Fibroblast of villous mesenchyme (primary cell): ENCODE data around the gene TUBE1. TPM values are rescaled to one million over a fixed set of nuclear protein-coding genes. Genes with fewer than 3 reads are reported as not detected.

Source experiments
- DNase-seq: peaks from one replicate; pipeline ENCODE4 v3.0.0-alpha.2; 2010; ENCODE audit warnings: low read depth
- H3K4me3 ChIP-seq: 2 replicates; pipeline ENCODE4 v1.5.1; 2011; ENCODE audit warnings: low read depth, mild to moderate bottlenecking, low read length
- CTCF ChIP-seq: IDR thresholded peaks from 2 replicates; pipeline ENCODE4 v1.5.1; 2012; ENCODE audit warnings: low read depth, mild to moderate bottlenecking, low read length; ENCODE audit not compliant: insufficient read depth
- total RNA-seq: library from RNA; depleted of rRNA; stranded (reverse); fragments of >200 nt; gene quantifications from 2 replicates; pipeline ENCODE4 v1.2.3, GENCODE V29; 2012

The TUBE1 gene
- total RNA-seq, 1 donor = 31.5 TPM

DNA sequence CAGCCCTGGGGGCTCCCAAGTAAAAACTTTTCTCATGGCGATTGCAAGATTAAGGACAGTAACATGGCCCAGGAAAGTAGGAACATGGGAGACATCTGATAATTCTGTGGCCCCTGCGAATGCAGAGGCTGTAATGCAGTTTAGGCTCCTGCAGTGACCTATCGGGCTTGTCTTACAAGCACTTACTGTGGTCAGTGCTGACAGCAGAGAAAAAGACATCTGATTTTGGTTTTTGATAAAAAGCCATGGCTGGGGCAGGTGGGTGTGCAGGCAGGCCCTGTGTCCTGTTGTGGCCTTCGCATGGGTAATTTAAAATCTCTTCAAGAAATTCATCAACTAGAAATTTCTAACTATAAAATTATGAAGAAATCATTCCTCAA lies 52.7 kb downstream of the TUBE1 start:
- no peak for TF ChIP-seq CTCF
- DNase-seq = no peak
- no peak overlapping the region for H3K4me3 ChIP-seq

- no peak for DNase-seq
- TF ChIP-seq CTCF = no peak
- no peak overlapping the region for H3K4me3 ChIP-seq
Observed at GRCh38 chr6:112033791-112034615, 53.3 kb downstream of the TUBE1 start.

- H3K4me3 ChIP-seq = no peak overlapping the region
- TF ChIP-seq CTCF = no peak
- no peak for DNase-seq
Observed at GRCh38 chr6:112032728-112033127, 54.6 kb downstream of the TUBE1 start.

GRCh38 chr6:112031960-112032359 lies 55.3 kb downstream of the TUBE1 start:
- no peak overlapping the region for H3K4me3 ChIP-seq
- DNase-seq = no peak
- TF ChIP-seq CTCF = no peak

- no peak overlapping the region for H3K4me3 ChIP-seq
- DNase-seq = no peak
- TF ChIP-seq CTCF = no peak
Observed at GRCh38 chr6:112030961-112031660, 56.2 kb downstream of the TUBE1 start.

DNA sequence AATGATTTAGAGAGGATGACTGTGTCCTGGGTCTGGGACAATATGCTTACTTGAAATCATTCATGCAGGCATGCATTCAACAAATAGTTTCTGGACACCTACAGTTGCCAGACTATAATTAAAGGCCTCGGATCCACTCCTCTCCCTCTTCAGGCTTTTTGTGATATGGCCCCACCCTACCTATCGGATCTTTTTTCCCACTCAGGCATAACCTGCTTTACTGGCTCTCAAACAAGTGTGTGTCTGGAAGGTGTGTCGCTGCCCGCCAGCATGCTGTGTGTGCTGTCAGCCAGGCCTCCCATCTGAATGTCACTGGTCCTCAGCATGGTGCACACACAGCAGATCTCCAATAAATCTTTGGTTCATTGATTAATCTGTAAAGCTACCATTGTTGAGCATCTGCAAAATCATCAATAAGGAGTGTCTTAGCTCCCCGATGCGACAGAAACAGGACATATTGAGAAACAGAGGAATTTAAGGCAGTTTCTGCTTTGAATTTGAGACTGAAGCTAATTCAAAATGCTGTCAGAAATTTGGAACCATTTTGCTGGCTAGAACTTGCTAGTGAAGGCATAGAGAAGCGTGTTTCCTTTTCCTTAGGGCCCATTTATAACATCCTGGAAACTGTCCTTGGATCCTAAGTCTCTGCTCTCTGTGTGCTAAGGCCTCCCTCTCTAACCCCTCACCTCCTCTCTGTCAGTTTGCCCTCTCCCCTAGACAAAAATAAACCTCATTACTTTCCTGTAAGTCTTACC lies 56.9 kb downstream of the TUBE1 start:
- no peak for DNase-seq
- no peak for TF ChIP-seq CTCF

More for the DNA sequence above, 56.9 kb downstream of the TUBE1 start:
- no peak overlapping the region for H3K4me3 ChIP-seq
